HCT116 (cell line): ENCODE data around the gene TNFSF13B. TPM values are rescaled to one million over a fixed set of nuclear protein-coding genes. Genes with fewer than 3 reads are reported as not detected.

Source experiments
- total RNA-seq: library from RNA; stranded (reverse); gene quantifications from one replicate; pipeline ENCODE4 v1.2.1, GENCODE V29; 2021; ENCODE audit not compliant: unreplicated experiment

The TNFSF13B gene
- total RNA-seq, 1 experiment from 2014 or later: 1.3 TPM

Other genes with a start within 250 kb of the TNFSF13B start
- gene LIG4, start 54.2 kb upstream of the TNFSF13B start, total RNA-seq: 7.4 TPM
- gene ABHD13, start 51.3 kb upstream of the TNFSF13B start, total RNA-seq: 4.1 TPM